Activated CD8-positive, alpha-beta T cell treated with anti-CD3 and anti-CD28 coated beads, Interleukin-2, amount 10 ng/mL, durations not matched to agents 7 days and 5 days (primary cell): ENCODE results near the gene CARS2. TPM values are rescaled to one million over a fixed set of nuclear protein-coding genes. Genes with fewer than 3 reads are reported as not detected.
A peak's percentile ranks its signal among the peaks of the same experiment; 100 is the strongest.
"Not testable (repeated sequence)": the region's sequence is repeated elsewhere in the genome, so short reads cannot be mapped to it uniquely, and the experiment has no call there.

Source experiments
- ATAC-seq: fragments of 150-1000 bp; cut with Tn5 transposase; one replicate; pipeline ENCODE4 v1.10.0; 2021; ENCODE audit warnings: moderate library complexity
- CTCF ChIA-PET: fragments of 350-600 bp; sonication (Branson Sonifier 250); formaldehyde crosslinking; loops from one replicate; lab custom pipeline; 2021; ENCODE audit warnings: antibody characterized with exemption; lab: Charles Lee
- POLR2A ChIA-PET: fragments of 350-600 bp; sonication (Branson Sonifier 250); formaldehyde crosslinking; loops from one replicate; lab custom pipeline; 2021; ENCODE audit warnings: antibody characterized with exemption; lab: Charles Lee
- DNase-seq: peaks from one replicate; pipeline ENCODE4 v3.0.0-alpha.2; 2020
- H3K27ac Mint-ChIP-seq: one replicate; pipeline ENCODE4 v1.8.0; 2021; ENCODE audit warnings: mild to moderate bottlenecking, mixed read lengths
- H3K27me3 Mint-ChIP-seq: one replicate; pipeline ENCODE4 v1.8.0; 2021; ENCODE audit warnings: low read depth, mixed read lengths
- H3K36me3 Mint-ChIP-seq: one replicate; pipeline ENCODE4 v1.8.0; 2021; ENCODE audit warnings: low read depth, mixed read lengths
- H3K4me1 Mint-ChIP-seq: one replicate; pipeline ENCODE4 v1.8.0; 2021; ENCODE audit warnings: low read depth, mixed read lengths
- H3K4me3 Mint-ChIP-seq: one replicate; pipeline ENCODE4 v1.8.0; 2021; ENCODE audit warnings: mild to moderate bottlenecking, mixed read lengths
- H3K9me3 Mint-ChIP-seq: one replicate; pipeline ENCODE4 v1.8.0; 2022; ENCODE audit warnings: mixed read lengths; ENCODE audit not compliant: insufficient read depth
- total RNA-seq, 2 experiments: library from RNA; stranded (reverse); gene quantifications; one replicate each; pipeline ENCODE4 v1.2.3, GENCODE V29; 2021

Gene CARS2
- total RNA-seq, 2 experiments from 2014 or later = 73.1 to 79.9 TPM

GRCh38 chr13:110696776-110697175, 9.1 kb downstream of the CARS2 start:
- peak overlapping the region; percentile 34 for H3K27ac Mint-ChIP-seq
- no peak for ATAC-seq
- peaks cover 23% of the 10 kb centered on the region for H3K4me1 Mint-ChIP-seq
- H3K9me3 Mint-ChIP-seq = no peaks in the 10 kb centered on the region
- H3K27me3 Mint-ChIP-seq = no peaks in the 10 kb centered on the region
- H3K36me3 Mint-ChIP-seq = peaks cover 55% of the 10 kb centered on the region
- H3K4me3 Mint-ChIP-seq = no peak overlapping the region
- CTCF ChIA-PET = no interaction called here
- no peak for DNase-seq
- POLR2A ChIA-PET = interaction anchor here (1.0 kb wide), 1 partner anchor 19 kb away, joined by 3 read pairs; no protein-coding TSS in a partner anchor

GRCh38 chr13:110695774-110696173, 10.1 kb downstream of the CARS2 start:
- H3K9me3 Mint-ChIP-seq, H3K27ac Mint-ChIP-seq, ATAC-seq, H3K27me3 Mint-ChIP-seq, H3K4me3 Mint-ChIP-seq, CTCF ChIA-PET, DNase-seq: not testable (repeated sequence)
- Mint-ChIP-seq H3K4me1 (peaks cover 20% of the 10 kb centered on the region), H3K36me3 (peaks cover 52% of the 10 kb centered on the region)
- POLR2A ChIA-PET = interaction anchor here (0.5 kb wide), 1 partner anchor 33 kb away, joined by 3 read pairs; no protein-coding TSS in a partner anchor

GRCh38 chr13:110690516-110690915, 15.4 kb downstream of the CARS2 start:
- ATAC-seq (no peak), DNase-seq (no peak)
- ChIA-PET POLR2A (interaction anchor here (1.7 kb wide), 1 partner anchor 21 kb away, joined by 4 read pairs; no protein-coding TSS in a partner anchor), CTCF (interaction anchor here (0.8 to 1.0 kb wide), 2 partner anchors 12 to 34 kb away, joined by 3 read pairs; no protein-coding TSS in a partner anchor)
- H3K4me1 Mint-ChIP-seq = no peaks in the 10 kb centered on the region
- H3K9me3 Mint-ChIP-seq = no peaks in the 10 kb centered on the region
- no peaks in the 10 kb centered on the region for H3K27me3 Mint-ChIP-seq
- H3K36me3 Mint-ChIP-seq = peaks cover 22% of the 10 kb centered on the region
- no peak overlapping the region for H3K4me3 Mint-ChIP-seq
- H3K27ac Mint-ChIP-seq = no peak overlapping the region

GRCh38 chr13:110689711-110690110, 16.2 kb downstream of the CARS2 start:
- DNase-seq = no peak
- no peaks in the 10 kb centered on the region for H3K27me3 Mint-ChIP-seq
- H3K9me3 Mint-ChIP-seq = no peaks in the 10 kb centered on the region
- no peak overlapping the region for H3K4me3 Mint-ChIP-seq
- ATAC-seq = no peak
- ChIA-PET CTCF (interaction anchor here (0.8 kb wide), 1 partner anchor 34 kb away, joined by 3 read pairs; no protein-coding TSS in a partner anchor), POLR2A (interaction anchor here (1.7 kb wide), 1 partner anchor 22 kb away, joined by 4 read pairs; no protein-coding TSS in a partner anchor)
- no peaks in the 10 kb centered on the region for H3K4me1 Mint-ChIP-seq
- no peak overlapping the region for H3K27ac Mint-ChIP-seq
- H3K36me3 Mint-ChIP-seq = peaks cover 23% of the 10 kb centered on the region

GRCh38 chr13:110689041-110689440, 16.9 kb downstream of the CARS2 start:
- POLR2A ChIA-PET = interaction anchor here (1.7 kb wide), 1 partner anchor 23 kb away, joined by 4 read pairs; no protein-coding TSS in a partner anchor
- CTCF ChIA-PET = no interaction called here
- no peak for DNase-seq
- Mint-ChIP-seq H3K27ac (no peak overlapping the region), H3K9me3 (no peaks in the 10 kb centered on the region), H3K4me3 (no peak overlapping the region), H3K4me1 (no peaks in the 10 kb centered on the region), H3K27me3 (no peaks in the 10 kb centered on the region), H3K36me3 (peaks cover 22% of the 10 kb centered on the region)
- no peak for ATAC-seq

- H3K9me3 Mint-ChIP-seq = no peaks in the 10 kb centered on the region
- H3K27ac Mint-ChIP-seq = no peak overlapping the region
- H3K36me3 Mint-ChIP-seq = peaks cover 22% of the 10 kb centered on the region
- CTCF ChIA-PET = no interaction called here
- no peak overlapping the region for H3K4me3 Mint-ChIP-seq
- no peak for DNase-seq
- ATAC-seq = no peak
- POLR2A ChIA-PET = no interaction called here
- no peaks in the 10 kb centered on the region for H3K4me1 Mint-ChIP-seq
- no peaks in the 10 kb centered on the region for H3K27me3 Mint-ChIP-seq
These were observed 18.2 kb downstream of the CARS2 start for GRCh38 chr13:110687736-110688135.

GRCh38 chr13:110685305-110686020, 20.5 kb downstream of the CARS2 start:
- Mint-ChIP-seq H3K4me1 (no peaks in the 10 kb centered on the region), H3K36me3 (peaks cover 37% of the 10 kb centered on the region), H3K27me3 (no peaks in the 10 kb centered on the region), H3K27ac (no peak overlapping the region), H3K9me3 (no peaks in the 10 kb centered on the region), H3K4me3 (no peak overlapping the region)
- ATAC-seq = no peak
- no peak for DNase-seq
- CTCF ChIA-PET = no interaction called here
- POLR2A ChIA-PET = no interaction called here

- ATAC-seq (no peak), DNase-seq (no peak)
- CTCF ChIA-PET = interaction anchor here (1.0 kb wide), 1 partner anchor 18 kb away, joined by 3 read pairs; no protein-coding TSS in a partner anchor
- Mint-ChIP-seq H3K9me3 (no peaks in the 10 kb centered on the region), H3K27ac (no peak overlapping the region), H3K36me3 (peaks cover 42% of the 10 kb centered on the region), H3K27me3 (no peaks in the 10 kb centered on the region), H3K4me1 (no peaks in the 10 kb centered on the region), H3K4me3 (no peak overlapping the region)
- POLR2A ChIA-PET = interaction anchor here (1.3 kb wide), 1 partner anchor 28 kb away, joined by 3 read pairs; no protein-coding TSS in a partner anchor
These were observed 21.4 kb downstream of the CARS2 start for GRCh38 chr13:110684388-110685056.

- H3K36me3 Mint-ChIP-seq = peaks cover 40% of the 10 kb centered on the region
- ATAC-seq = no peak
- POLR2A ChIA-PET = interaction anchor here (1.3 kb wide), 1 partner anchor 28 kb away, joined by 3 read pairs; no protein-coding TSS in a partner anchor
- no peaks in the 10 kb centered on the region for H3K27me3 Mint-ChIP-seq
- no peaks in the 10 kb centered on the region for H3K4me1 Mint-ChIP-seq
- no peak overlapping the region for H3K4me3 Mint-ChIP-seq
- no peak for DNase-seq
- H3K27ac Mint-ChIP-seq = no peak overlapping the region
- CTCF ChIA-PET = interaction anchor here (1.0 to 1.3 kb wide), 3 partner anchors 18 to 137 kb away, joined by 3 to 4 read pairs (median 3); no protein-coding TSS in a partner anchor
- H3K9me3 Mint-ChIP-seq = no peaks in the 10 kb centered on the region
These were observed 22.0 kb downstream of the CARS2 start for GRCh38 chr13:110683921-110684320.

- no peaks in the 10 kb centered on the region for H3K4me1 Mint-ChIP-seq
- no peaks in the 10 kb centered on the region for H3K27me3 Mint-ChIP-seq
- ChIA-PET POLR2A (no interaction called here), CTCF (interaction anchor here (1.2 to 1.3 kb wide), 2 partner anchors 34 to 137 kb away, joined by 3 to 4 read pairs; no protein-coding TSS in a partner anchor)
- ATAC-seq (no peak), DNase-seq (no peak)
- no peak overlapping the region for H3K4me3 Mint-ChIP-seq
- no peak overlapping the region for H3K27ac Mint-ChIP-seq
- no peaks in the 10 kb centered on the region for H3K9me3 Mint-ChIP-seq
- peaks cover 45% of the 10 kb centered on the region for H3K36me3 Mint-ChIP-seq
These were observed 22.6 kb downstream of the CARS2 start for GRCh38 chr13:110683203-110683883.

- no peak overlapping the region for H3K27ac Mint-ChIP-seq
- no peaks in the 10 kb centered on the region for H3K4me1 Mint-ChIP-seq
- no peaks in the 10 kb centered on the region for H3K27me3 Mint-ChIP-seq
- H3K36me3 Mint-ChIP-seq = peaks cover 51% of the 10 kb centered on the region
- no peak overlapping the region for H3K4me3 Mint-ChIP-seq
- no peaks in the 10 kb centered on the region for H3K9me3 Mint-ChIP-seq
- DNase-seq (no peak), ATAC-seq (no peak)
- CTCF ChIA-PET = interaction anchor here (1.2 to 1.3 kb wide), 2 partner anchors 34 to 138 kb away, joined by 3 to 4 read pairs; no protein-coding TSS in a partner anchor
- POLR2A ChIA-PET = no interaction called here
These were observed 23.2 kb downstream of the CARS2 start for GRCh38 chr13:110682746-110683145.
